Subcutaneous adipose tissue (tissue), 4 donors: ENCODE results near the gene SELENON. TPM values are rescaled to one million over a fixed set of nuclear protein-coding genes. Genes with fewer than 3 reads are reported as not detected.

Experiments used
- total RNA-seq, 4 donors: library from RNA; depleted of rRNA; stranded (reverse); fragments of >200 nt; gene quantifications; one replicate each; pipeline ENCODE4 v1.1.0, GENCODE V29; 2016
- TF ChIP-seq, protein P1 (sequence below): fragments of 450-650 bp; IDR thresholded peaks from one replicate; pipeline ENCODE4 v1.5.1; 2016; ENCODE audit warnings: low read depth, mild to moderate bottlenecking, control low read depth, antibody characterized with exemption, moderate library complexity

The SELENON gene
- total RNA-seq, 4 donors from 2014 or later = 20.9 to 52.0 (median 25.2) TPM

DNA sequence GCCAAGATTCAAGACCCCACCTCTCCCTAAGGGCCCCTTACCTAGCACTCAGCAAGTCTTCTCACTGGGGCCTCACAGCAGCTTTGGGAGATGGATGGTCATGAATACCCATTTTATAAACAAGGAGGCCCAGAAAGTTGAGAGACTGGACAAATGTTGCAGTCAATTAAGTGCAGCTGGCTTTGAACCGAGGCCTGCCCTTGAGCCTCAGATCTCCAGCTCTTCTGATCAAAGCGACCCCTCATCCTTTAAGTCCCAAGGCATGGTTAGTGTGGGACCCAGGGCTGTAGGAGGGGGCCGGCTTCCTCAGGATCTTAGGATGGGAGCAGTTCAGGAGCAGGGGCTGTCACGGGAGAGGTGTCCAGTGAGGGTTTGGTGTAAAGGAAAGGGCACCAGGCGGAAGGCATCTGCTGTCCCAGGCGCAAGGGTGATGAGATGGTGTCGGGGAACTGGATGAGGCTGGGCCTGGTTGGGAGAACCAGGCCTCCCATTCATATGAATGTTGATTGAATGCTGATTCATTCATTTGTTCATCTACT lies 14.6 kb downstream of the SELENON start:
- TF ChIP-seq, protein P1, sequence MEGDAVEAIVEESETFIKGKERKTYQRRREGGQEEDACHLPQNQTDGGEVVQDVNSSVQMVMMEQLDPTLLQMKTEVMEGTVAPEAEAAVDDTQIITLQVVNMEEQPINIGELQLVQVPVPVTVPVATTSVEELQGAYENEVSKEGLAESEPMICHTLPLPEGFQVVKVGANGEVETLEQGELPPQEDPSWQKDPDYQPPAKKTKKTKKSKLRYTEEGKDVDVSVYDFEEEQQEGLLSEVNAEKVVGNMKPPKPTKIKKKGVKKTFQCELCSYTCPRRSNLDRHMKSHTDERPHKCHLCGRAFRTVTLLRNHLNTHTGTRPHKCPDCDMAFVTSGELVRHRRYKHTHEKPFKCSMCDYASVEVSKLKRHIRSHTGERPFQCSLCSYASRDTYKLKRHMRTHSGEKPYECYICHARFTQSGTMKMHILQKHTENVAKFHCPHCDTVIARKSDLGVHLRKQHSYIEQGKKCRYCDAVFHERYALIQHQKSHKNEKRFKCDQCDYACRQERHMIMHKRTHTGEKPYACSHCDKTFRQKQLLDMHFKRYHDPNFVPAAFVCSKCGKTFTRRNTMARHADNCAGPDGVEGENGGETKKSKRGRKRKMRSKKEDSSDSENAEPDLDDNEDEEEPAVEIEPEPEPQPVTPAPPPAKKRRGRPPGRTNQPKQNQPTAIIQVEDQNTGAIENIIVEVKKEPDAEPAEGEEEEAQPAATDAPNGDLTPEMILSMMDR = no peak

GRCh38 chr1:25815208-25816111 lies 15.5 kb downstream of the SELENON start:
- TF ChIP-seq, protein P1 = no peak

DNA sequence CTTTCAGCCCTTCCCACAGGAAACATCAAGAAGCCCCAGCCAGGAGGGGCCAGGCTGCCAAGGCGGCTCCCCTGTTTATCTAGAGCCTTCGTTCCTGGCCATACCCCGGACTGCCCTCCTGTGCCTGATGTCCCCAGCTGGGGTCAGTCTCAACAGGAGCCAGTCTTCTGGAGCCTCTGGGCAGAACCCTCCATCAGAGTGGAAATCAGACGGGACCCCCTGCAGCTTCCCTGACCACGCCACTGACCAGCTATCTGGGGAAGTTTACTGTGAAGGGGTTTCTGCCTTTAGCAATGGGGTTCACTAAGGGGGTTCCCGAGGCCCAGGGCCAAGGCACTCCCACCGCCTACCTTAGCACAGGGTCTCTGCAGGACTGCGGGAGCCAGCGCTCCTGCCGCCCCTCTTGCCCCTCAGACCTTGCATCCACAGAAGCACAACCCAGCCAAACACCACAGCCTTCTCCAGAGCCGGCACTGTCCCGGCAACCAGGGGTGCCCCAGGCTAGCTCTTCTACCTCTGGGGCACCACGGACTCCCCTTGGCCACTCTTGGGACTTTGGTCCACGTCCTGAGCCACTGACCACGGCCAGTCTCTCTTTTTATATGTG lies 16.2 kb downstream of the SELENON start:
- TF ChIP-seq, protein P1 = no peak

GRCh38 chr1:25817840-25818501 lies 18.0 kb downstream of the SELENON start:
- TF ChIP-seq, protein P1 = no peak

DNA sequence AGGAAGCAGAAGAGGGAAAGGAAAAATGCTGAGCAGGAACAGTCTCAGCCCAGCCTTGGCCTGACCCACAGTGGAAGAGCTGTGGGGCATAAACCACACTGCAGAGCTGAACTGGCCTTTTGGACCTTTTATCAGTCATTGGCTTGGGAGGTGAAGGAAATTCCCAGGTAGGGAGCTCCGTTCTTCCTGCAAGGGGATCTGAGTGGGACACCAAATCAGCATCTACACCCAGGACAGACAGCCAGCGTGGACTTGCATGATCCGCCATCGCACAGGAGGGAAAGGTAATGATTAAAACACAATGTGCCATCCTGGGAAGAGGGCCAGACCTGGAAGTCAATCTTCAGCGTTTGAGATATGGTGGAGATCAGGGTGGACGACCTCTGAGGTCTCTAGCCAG lies 18.6 kb downstream of the SELENON start:
- TF ChIP-seq, protein P1 = no peak

- TF ChIP-seq, protein P1 = no peak
Observed at GRCh38 chr1:25819491-25820246, 19.7 kb downstream of the SELENON start, which contains the start of gene MTFR1L. TSS of gene MTFR1L (plus strand) at chr1:25819954. CDS start at chr1:25823105, 3,151 bp downstream.
